Keratinocyte (primary cell): Measurements from ENCODE around the gene CCDC9B. TPM values are rescaled to one million over a fixed set of nuclear protein-coding genes. Genes with fewer than 3 reads are reported as not detected.

ENCODE experiments used
- DNase-seq: peaks from one replicate; pipeline ENCODE4 v3.0.0-alpha.2; 2011; ENCODE audit warnings: low read depth, missing footprints, low spot score
- FAIRE-seq: peaks from 2 replicates; lab custom pipeline; 2011; peaks lifted over from hg19 to GRCh38; lab: Jason Lieb, UNC
- H2AFZ ChIP-seq: 2 replicates; pipeline ENCODE4 v1.6.0; 2012; ENCODE audit warnings: low read length, control low read depth, inconsistent platforms; ENCODE audit not compliant: control insufficient read depth
- H3K27ac ChIP-seq: 2 replicates; pipeline ENCODE4 v1.5.1; 2011; ENCODE audit warnings: low read length; ENCODE audit not compliant: control insufficient read depth, insufficient read depth
- H3K27me3 ChIP-seq: 3 replicates; pipeline ENCODE4 v1.6.0; 2011; ENCODE audit warnings: low read length; ENCODE audit not compliant: control insufficient read depth, insufficient read depth; ENCODE audit errors: extremely low read depth
- H3K36me3 ChIP-seq, 2 experiments: 2 replicates in 1 of 2; 3 replicates in 1 of 2; pipeline ENCODE4 v1.5.1; 2011; ENCODE audit warnings: low read length in 2 of 2, mild to moderate bottlenecking in 1 of 2; ENCODE audit not compliant: control insufficient read depth in 2 of 2, insufficient read depth in 2 of 2; ENCODE audit errors: extremely low read depth in 1 of 2
- H3K4me1 ChIP-seq: 3 replicates; pipeline ENCODE4 v1.5.1; 2011; ENCODE audit warnings: low read length; ENCODE audit not compliant: control insufficient read depth, insufficient read depth; ENCODE audit errors: extremely low read depth
- H3K4me2 ChIP-seq: 3 replicates; pipeline ENCODE4 v1.6.0; 2011; ENCODE audit warnings: low read depth, low read length; ENCODE audit not compliant: control insufficient read depth, insufficient read depth; ENCODE audit errors: extremely low read depth
- H3K4me3 ChIP-seq, 3 experiments: fragments of 200-600 bp in 1 of 3; sonication (generic) in 1 of 3; 2 replicates in 2 of 3; 3 replicates in 1 of 3; pipeline ENCODE4 v1.5.1; 2011 to 2016; ENCODE audit warnings: low read length in 3 of 3, mild to moderate bottlenecking in 3 of 3, control low read depth in 2 of 3, inconsistent platforms in 1 of 3, low read depth in 1 of 3, mixed read lengths in 1 of 3, mixed run types in 1 of 3, moderate library complexity in 1 of 3; ENCODE audit not compliant: control insufficient read depth in 2 of 3, insufficient read depth in 2 of 3; ENCODE audit errors: extremely low read depth in 1 of 3
- H3K79me2 ChIP-seq: 2 replicates; pipeline ENCODE4 v1.6.0; 2012; ENCODE audit warnings: low read length; ENCODE audit not compliant: control insufficient read depth, insufficient read depth
- H3K9ac ChIP-seq: 3 replicates; pipeline ENCODE4 v1.6.0; 2011; ENCODE audit warnings: low read length; ENCODE audit not compliant: control insufficient read depth, insufficient read depth; ENCODE audit errors: extremely low read depth
- H3K9me1 ChIP-seq: 3 replicates; pipeline ENCODE4 v1.6.0; 2011; ENCODE audit warnings: low read length; ENCODE audit not compliant: control insufficient read depth, insufficient read depth; ENCODE audit errors: extremely low read depth
- H3K9me3 ChIP-seq: 2 replicates; pipeline ENCODE4 v1.5.1; 2012; ENCODE audit warnings: low read depth, low read length; ENCODE audit not compliant: control insufficient read depth
- H4K20me1 ChIP-seq: 3 replicates; pipeline ENCODE4 v1.6.0; 2011; ENCODE audit warnings: low read length; ENCODE audit not compliant: control insufficient read depth, insufficient read depth; ENCODE audit errors: extremely low read depth
- CTCF ChIP-seq, 3 experiments: IDR thresholded peaks in 1 of 3; conservative IDR thresholded peaks in 1 of 3; optimal IDR thresholded peaks in 1 of 3; 2 replicates in 2 of 3; 3 replicates in 1 of 3; pipeline versions ENCODE3 to v1.5.1; 2011; ENCODE audit warnings: low read length in 3 of 3, mild to moderate bottlenecking in 3 of 3, moderate library complexity in 2 of 3, control low read depth in 1 of 3, inconsistent platforms in 1 of 3; ENCODE audit not compliant: insufficient read depth in 2 of 3; ENCODE audit errors: extremely low read depth in 1 of 3
- EZH2 ChIP-seq: IDR thresholded peaks from one replicate; pipeline ENCODE4 v1.6.1; 2012; ENCODE audit warnings: inconsistent platforms, mild to moderate bottlenecking, low read length, moderate library complexity
- dilution Hi-C: fragments of 300-500 bp; cut with MboI; formaldehyde crosslinking; loops from one replicate; pipeline ENCODE4 v1.7.0; 2020; ENCODE audit warnings: low sequenced_read_pairs; ENCODE audit not compliant: extremely low pct_ligation_motif_present
- polyA plus RNA-seq, 5 experiments: library from polyadenylated mRNA; depleted of rRNA in 3 of 5; stranded (reverse) in 3 of 5; stranded (forward) in 1 of 5; unstranded in 1 of 5; fragments of >200 nt; gene quantifications; 1 replicate in 1 of 5; 2 replicates in 3 of 5; 3 replicates in 1 of 5; pipeline versions ENCODE4 v1.2.1 to v1.2.3, GENCODE V29; 2011 to 2012; ENCODE audit warnings: missing spikeins in 2 of 5, low read depth in 1 of 5, low replicate concordance in 1 of 5

CCDC9B gene
- polyA plus RNA-seq, 1 donor (not counting 4 experiments of a cell fraction or from before 2014, with no cell fraction given) = 9.6 TPM

- Histone ChIP-seq H2AFZ (no peak overlapping the region), H3K36me3 (no peaks in the 10 kb centered on the region), H3K4me1 (peaks cover 11% of the 10 kb centered on the region), H3K9ac (no peak overlapping the region), H3K4me2 (no peak overlapping the region), H4K20me1 (peaks cover 4% of the 10 kb centered on the region), H3K9me3 (no peaks in the 10 kb centered on the region), H3K4me3 (no peak overlapping the region), H3K27ac (no peak overlapping the region), H3K9me1 (no peaks in the 10 kb centered on the region), H3K27me3 (peaks cover 27% of the 10 kb centered on the region), H3K79me2 (no peaks in the 10 kb centered on the region)
- no peak for FAIRE-seq
- DNase-seq = no peak
- dilution Hi-C loops = no loop called here
- TF ChIP-seq EZH2 (no peak), CTCF (optimal IDR thresholded peaks at IDR 0.05 in 1 of 3, IDR thresholded peaks at IDR 0.05 in 1 of 3, conservative IDR thresholded peaks at IDR 0.05 in 1 of 3; ENCODE audit: extremely low read depth in 1 of 3, insufficient read depth in 2 of 3, low read length in 3 of 3) (no peak)
Measured at GRCh38 chr15:40309344-40309862, 31.3 kb downstream of the CCDC9B start.

DNA sequence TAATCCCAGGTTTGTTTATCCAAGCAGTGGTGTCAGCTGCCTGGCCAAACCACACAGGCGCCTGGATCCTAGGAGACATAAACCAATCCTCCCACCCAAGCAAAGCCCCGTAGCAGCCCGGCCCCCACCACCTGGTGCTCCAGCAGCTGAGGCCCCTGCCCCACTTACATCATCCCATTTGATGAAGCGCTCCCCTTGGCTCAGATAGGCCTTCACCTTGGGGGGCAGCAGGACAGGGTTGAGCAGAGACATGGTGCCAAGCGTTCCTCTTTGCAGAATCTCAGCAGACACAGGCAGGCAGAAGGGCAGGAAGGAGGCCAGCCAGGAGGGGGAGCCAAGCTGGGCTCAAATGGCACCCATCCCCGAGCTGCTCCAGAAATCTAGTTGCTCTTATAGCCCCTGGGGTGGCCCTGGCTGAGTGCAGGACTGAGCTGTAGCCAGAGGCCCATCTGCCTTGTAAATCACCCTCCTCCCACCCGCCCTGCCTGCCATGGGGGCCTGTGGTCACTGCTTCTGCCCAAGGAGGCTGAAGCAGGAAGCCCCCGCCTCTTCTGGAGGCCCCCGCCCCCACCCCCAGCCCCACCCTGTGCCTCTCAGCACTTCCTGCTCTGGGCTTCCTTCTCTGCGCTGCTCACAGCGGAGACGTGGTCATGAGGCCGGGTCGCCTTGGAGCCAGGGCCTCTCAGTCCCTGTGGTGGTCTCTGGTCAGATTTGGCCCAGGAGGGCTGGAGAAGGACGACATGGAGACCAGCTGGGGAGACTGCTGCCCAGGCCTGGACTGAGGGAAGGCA, 33.1 kb downstream of the CCDC9B start, which contains the start of gene PLCB2:
Gene PLCB2, minus strand, starts transcription at position 515 of the 791 bp plus-strand sequence. Its CDS starts 263 bp downstream, at position 252.
- no peak within 1 kb of the TSS for H3K4me3 ChIP-seq
- FAIRE-seq (no peak), DNase-seq (no peak)
- dilution Hi-C loops = no loop called here
- no peak within 1 kb of the TSS for H3K4me2 ChIP-seq
- TF ChIP-seq CTCF (optimal IDR thresholded peaks at IDR 0.05 in 1 of 3, IDR thresholded peaks at IDR 0.05 in 1 of 3, conservative IDR thresholded peaks at IDR 0.05 in 1 of 3; ENCODE audit: extremely low read depth in 1 of 3, insufficient read depth in 2 of 3, low read length in 3 of 3) (peak in 2 of 3 experiments; percentile 9 to 46), EZH2 (no peak)
- no peaks in the 10 kb centered on the region for H3K36me3 ChIP-seq
- H3K9ac ChIP-seq = no peak within 1 kb of the TSS
- H3K9me1 ChIP-seq = no peaks in the 10 kb centered on the region
- no peaks in the 10 kb centered on the region for H3K9me3 ChIP-seq
- H3K27ac ChIP-seq = no peak within 1 kb of the TSS
- no peaks in the 10 kb centered on the region for H3K4me1 ChIP-seq
- H2AFZ ChIP-seq = no peak within 1 kb of the TSS
- peaks cover 4% of the 10 kb centered on the region for H4K20me1 ChIP-seq
- H3K27me3 ChIP-seq = peaks cover 30% of the 10 kb centered on the region
- no peaks in the 10 kb centered on the region for H3K79me2 ChIP-seq
